Stimulated activated CD4-positive, alpha-beta T cell treated with anti-CD3 and anti-CD28 coated beads, Interleukin-12 subunit alpha, Interleukin-12 subunit beta, amount 100 ng/mL, for 48 hours (primary cell): Measurements from ENCODE around the gene NKPD1.

Experiments used
- DNase-seq, 3 donors: peaks; one replicate each; pipeline ENCODE4 v3.0.0-alpha.2; 2020; ENCODE audit warnings: low read depth in 2 of 3, low spot score in 1 of 3

The NKPD1 gene

DNA sequence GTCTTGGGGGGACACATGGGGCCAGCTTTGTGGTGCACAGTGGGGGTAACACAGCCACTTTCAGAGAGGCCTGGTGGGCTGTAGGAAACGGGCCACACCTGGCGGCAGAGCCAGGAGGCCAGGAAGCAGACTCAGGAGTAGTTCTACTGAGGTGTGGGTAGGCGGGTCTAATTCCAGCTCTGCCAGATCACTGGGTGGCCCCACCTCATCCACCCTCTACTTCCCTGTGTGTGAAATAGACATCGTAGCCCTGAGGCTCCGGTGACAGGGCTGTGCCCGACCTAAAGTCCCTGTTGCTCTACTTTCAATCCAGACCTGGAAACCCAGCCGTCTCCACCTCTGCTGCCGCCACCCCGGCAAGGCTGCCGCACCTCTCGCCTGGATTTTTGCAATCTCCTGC, 4.0 kb downstream of the NKPD1 start:
- DNase-seq, result no peak

DNA sequence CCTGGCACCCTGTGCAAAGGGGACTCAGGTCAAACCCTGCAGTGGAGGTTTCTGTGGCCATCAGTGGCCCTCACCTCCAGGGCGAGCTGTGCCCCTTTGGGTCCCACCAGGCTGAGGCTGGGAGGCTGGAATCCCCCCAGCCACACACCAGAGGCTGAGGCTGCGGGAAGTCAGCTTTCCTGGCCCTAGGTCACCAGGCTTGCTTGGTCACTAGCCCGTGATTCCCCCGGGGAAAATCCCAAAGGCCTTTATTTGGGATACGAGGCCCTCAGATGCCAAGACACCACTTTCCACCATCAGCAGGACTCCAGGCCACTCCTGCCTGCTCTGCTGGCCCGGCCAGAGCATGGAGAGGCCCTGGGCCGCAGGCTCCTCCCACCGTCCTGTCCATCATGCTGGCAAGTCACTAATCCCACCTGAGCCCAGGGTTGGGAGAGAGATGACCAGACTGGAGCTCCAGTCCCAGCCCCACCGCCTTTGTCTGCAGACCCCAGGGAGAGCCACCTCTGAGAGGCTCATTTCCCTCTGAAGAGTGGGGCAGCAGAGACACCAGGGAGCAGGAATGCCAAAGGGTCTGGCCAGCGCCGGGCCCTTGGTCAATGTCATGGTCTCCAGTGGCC, 4.7 kb downstream of the NKPD1 start:
- DNase-seq, result no peak

DNA sequence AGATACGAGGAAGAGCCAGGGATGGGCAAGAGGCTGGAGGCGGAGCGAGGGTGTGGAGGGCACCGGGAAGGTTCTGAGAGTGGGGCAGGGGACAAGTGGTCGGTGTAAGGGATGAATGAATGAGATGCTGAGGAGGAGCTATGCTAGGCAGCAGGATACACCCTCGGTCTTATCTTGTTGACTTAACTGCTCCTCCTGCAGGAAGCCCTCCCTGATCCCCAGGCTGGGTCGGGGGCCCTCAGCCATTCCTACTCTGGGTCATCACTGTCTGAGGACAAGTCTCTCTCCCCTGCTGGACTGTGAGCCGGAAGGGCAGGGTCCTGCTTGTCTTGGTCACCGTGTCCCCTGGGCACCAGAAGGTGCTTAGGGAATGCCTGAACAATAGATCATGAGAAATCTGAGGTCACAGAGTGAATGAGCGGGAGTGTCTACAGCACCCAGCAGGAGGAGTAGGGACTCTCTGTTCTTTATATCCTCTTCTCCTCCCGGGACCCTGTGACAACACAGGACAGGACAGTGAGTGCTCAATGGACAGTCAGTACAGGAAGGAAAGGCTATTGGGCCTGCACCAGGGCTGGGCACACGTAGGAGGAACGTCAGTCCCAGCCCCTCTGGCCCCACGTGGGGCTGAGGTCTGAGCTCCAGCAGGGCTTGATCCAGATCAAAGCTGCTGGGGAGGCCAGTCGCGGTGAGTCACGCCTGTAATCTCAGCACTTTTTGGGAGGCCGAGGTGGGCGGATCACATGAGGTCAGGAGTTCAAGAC, 6.5 kb downstream of the NKPD1 start:
- no peak for DNase-seq

DNA sequence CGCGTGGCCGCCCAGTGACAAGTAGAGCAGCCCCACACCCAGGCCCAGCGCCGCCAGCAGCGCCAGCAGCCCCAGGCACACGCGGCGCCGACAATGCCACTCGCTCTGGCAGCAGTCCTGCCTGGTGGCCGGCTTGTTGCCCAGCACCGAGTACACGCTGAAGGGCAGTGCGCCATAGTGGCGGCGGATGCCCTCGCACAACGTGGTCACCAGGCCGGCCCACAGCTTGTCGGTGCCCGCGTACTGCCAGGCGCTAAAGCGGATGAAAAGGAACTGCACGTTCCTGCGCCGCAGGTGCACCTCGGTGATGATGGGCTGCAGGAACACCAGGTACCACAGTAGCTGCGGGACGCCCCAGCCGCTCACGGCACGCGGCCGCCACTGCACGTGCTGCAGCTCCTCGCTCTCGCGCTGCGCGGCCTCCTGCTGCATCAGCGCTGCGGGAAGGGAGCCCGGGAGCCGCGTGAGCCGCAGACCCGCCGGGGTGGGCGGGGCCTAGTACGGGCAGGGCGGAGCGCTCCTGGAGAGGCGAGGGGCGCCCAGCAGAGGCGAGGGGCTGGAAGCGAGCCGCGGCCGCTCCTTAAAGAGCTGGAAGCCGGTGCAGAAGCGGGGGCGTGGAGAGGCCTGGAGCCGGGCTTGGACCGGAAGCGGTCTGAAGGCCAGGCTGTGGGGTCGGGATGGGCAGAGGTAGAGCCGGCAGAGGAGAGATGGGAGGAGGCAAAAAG, 7.3 kb downstream of the NKPD1 start:
- DNase-seq, result no peak

DNA sequence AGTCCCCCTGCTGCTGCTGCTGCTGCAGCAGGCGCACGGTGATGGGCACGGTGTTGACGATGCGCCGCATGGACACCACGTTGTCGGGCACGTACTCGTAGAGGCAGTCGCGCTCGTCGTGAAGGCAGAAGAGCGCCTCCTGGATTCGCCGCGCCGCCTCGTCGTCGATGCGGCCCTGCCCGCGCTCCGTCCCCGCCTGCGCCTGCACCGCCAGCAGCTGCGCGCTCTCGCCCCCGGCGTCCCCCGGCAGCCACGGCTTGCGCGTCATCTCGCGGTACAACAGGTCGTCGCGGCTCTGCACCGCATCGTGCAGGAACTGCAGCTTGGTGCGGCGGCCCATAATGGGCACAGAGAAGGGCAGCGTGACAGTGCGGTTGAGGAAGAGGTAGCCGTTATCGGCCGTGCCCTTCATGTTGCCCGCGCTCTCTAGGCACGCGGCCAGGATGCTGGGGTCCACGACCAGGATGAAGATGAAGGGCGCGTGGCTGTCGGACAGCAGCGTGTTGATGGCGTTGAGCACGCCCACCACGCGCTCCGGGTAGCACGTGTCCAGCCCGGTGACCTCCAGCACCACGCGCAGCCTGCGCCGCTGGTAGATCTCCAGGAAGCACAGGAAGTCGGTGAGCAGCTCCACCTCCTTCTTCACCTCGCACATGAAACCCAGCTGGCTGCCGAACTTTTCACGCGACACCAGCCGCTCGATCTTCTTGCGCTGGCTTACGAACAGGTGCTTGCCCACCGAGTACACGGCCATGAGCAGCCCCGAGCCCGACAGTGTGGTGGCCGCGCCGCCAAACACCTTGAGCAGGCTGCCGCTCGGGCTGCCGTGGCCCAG, 8.1 kb downstream of the NKPD1 start:
- peak in 2 of 3 donors; percentile 20 to 24 for DNase-seq

DNA sequence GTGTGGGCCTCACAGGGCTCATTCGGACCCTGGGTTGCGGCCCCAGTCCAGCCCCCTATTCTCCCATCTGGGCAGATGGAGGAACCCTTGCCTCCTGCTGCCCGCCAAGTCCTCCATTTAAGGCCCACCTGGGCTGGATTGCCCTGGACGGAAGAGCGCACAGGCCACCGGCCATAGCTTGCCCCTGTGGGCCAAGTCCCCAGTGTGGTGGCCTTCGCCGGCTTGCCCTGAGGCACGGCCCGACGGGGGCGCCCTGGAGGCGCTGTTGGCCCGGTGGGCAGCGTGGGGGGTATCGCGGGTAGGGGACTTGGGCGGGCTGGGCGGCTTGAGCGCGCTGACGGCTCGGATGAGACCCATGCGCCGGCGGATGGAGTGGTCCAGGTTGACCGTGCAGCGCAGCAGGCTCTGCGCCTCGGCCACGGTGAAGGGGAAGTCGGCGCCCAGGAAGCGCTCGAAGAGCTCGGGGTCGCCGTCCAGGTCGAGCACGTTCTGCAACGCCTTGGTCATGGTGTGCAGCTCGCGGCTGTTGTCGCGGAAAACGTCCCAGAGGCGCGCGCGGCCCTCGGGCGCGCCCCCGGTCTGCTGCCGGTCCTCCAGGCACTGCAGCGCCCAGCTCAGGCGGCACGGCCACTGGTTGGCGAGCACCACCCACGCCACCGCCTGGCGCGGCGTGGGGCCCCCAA, 8.8 kb downstream of the NKPD1 start:
- no peak for DNase-seq

DNA sequence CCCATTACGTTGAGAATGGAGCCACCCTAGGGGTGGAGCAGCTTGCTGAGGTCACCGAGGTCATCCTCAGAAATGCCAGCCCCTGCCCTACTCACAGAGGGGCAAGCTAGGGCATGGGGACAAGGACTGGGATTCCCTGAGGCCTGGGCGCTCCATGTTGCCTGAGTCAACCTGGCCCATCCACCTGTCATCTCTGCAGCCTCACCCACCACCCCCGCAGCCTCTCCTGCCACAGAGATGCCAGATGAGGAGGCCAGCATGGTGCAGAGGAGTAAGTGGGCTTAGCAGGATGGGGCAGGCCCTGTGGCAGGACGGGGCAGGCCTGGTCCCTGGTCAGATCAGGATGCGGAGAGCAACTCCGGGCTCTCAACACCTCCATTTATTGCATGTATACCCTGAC, 9.5 kb downstream of the NKPD1 start:
- DNase-seq, result no peak

DNA sequence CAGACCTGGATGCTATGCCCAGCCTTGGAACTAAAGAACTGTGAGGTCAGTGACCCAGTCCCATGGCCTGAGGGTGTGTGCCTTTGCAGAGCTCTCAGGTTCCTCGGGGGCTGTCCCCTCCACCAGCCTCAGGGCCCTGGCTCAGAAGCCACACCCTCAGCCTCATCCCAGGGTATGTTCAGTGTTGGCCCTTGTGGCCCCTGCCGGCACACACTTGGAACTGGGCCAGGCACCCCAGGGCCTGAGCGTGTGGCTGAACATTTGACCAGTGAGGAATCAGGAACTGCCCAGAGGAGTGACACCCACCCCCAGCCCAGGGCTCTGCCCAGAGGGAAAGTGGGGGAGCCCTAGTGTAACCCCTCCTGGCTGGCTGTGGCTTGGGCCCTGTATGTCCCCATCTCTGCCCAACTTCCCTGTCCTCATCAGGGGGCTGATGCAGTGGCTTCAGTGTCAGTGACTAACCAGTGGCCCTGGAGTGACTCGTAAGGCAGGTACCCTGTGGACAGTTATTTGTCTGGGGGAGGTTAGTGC, 10.0 kb downstream of the NKPD1 start:
- no peak for DNase-seq

DNA sequence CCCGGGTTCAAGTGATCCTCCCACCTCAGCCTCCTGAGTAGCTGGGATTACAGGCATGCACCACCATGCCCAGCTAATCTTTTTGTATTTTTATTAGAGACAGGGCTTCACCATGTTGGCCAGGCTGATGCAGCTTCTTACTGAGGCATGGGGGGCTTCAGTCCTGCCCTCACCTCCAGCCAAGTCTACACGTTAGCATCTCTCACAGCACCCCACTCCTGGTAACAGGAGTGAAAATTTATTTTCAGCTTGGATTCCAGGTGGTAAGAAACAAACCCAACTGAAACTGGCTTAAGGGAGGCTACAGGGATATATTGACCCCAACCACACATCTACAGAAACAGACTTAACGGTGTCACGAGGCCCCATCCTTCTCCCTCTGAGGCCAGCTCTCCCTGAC, 10.6 kb downstream of the NKPD1 start:
- DNase-seq, result no peak

DNA sequence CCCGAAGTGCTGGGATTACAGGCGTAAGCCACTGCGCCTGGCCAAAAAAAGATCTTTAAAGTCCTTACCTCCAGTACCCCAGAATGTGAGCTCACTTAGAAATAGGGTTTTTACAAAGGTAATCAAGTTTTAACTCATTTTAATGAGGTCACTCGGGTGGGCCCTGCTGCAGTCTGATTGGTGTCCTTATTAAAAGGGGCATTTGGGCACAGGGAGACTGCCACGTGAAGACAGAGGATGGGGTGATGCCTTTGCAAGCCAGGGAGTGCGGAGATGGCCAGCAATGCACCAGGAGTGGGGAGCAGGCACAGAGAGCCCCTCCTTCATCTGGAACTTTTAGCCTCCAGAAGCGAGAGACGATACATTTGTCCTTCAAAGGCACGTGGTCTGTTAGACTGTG, 11.7 kb downstream of the NKPD1 start:
- DNase-seq, result no peak

DNA sequence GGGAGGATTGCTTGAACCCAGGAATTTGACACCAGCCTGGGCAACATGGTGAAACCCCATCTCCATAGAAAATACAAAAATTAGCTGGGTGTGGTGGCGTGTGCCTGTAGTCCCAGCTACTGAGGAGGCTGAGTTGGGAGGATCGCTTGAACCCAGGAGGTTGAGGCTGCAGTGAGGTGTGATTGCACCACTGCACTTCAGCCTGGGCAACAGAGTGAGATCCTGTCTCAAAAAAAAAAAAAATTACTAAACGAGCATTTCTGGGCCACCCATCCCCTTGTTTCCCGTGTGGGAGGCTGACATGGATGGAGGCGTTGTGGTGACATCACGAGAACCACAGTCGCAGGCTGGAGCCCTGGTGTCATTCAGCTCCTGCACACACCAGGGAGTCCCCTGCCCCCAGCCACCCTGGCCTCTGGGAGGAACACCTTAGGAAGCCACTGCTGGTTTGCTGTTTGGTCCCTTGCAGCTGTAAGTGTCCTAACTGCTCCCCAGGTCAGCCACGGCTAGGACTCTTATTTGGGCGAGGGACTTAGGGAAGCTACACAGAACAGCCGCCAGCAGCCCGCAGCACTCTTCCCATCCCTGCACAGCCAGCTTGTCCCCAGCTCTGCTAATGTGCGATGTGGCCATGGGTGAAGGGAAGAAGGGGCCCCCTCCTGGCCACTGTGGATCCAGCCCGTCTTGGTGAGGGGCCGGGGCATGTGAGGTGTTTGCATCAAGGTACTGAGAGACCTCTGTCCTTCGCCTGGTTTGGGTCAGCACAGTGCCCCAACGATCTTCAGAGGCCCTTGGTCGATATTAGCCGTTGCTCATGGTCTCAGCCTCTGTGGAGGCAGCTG, 12.7 kb downstream of the NKPD1 start:
- DNase-seq, result no peak

DNA sequence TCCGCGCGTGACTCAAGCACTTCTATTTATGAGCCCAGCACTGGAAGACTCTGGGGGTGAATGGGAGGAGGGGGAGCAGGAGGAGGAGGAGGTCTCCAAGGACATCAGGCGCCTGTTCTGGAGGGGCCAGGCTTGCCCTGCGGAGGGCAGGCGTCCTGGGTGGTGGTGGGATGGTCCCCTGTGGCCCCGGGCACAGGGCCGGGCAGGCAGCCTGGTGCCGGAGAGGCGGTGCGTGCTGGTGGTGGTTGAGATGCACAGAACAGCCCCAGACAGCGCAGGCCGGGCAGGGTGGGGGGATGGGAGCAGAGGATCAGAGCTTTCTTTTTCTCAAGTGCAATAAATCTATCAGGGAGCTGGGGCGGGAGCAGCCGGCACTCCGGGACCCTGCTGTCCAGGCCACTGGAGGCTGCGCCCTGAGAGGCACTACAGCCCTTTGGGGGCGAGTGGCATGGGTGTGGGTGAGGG, 14.0 kb downstream of the NKPD1 start:
- DNase-seq, result no peak

DNA sequence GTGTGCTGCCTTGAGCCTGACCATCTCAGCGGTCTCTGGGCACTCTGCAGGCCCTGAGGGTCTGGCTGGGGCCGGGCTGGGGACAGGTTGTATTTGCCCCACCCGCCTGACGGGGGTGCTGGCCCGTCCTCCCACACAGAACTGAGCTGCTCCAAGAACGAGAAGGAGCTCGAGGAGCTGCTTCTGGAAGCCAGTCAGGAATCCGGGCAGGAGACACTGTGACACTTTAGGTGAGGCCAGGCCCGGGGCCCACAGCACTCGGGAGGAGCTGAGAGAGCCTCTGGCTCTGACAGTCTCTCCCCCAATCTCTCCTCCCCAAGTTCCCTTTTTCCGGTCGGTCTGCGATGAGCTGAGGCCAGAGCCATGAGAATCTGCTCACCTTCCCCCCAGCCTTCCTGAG, 14.5 kb downstream of the NKPD1 start:
- DNase-seq, result no peak

DNA sequence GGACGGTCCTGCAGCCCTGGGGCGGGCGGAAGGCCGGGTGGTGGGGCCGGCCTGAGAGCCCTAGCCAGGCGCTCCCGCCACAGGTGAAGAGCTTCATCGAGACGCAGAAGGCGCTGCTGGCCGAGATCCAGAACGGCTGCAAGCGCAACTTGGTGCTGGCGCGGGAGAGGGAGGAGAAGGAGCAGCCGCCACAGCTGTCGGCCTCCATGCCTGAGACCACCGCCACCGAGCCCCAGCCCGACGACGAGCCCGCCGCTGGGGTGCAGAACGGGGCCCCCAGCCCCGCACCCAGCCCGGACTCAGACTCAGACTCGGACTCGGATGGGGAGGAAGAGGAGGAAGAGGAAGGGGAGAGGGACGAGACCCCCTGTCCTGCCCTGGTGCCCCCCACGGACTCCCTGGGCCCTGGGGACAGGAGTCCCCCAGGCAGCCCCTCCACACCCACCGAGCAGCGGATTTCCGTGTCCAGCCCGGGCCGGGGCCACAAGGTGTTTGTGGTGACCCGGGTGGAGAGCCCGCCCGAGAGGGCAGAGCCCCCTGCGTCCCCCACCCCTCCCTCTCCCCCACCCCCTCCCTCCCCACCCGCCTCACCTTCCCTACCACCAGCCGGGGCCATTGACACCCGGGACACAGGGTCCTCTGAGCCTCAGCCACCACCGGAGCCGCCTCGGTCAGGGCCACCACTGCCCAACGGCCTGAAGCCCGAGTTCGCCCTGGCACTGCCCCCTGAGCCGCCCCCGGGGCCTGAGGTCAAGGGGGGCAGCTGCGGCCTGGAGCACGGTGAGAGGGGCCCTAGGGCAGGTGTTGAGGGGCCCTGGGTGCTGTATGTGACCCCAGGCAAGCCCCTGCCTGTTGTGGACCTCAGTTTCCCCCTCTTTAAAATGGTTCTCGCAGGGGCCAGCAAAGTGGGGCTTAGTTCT, 15.3 kb downstream of the NKPD1 start:
- no peak for DNase-seq

DNA sequence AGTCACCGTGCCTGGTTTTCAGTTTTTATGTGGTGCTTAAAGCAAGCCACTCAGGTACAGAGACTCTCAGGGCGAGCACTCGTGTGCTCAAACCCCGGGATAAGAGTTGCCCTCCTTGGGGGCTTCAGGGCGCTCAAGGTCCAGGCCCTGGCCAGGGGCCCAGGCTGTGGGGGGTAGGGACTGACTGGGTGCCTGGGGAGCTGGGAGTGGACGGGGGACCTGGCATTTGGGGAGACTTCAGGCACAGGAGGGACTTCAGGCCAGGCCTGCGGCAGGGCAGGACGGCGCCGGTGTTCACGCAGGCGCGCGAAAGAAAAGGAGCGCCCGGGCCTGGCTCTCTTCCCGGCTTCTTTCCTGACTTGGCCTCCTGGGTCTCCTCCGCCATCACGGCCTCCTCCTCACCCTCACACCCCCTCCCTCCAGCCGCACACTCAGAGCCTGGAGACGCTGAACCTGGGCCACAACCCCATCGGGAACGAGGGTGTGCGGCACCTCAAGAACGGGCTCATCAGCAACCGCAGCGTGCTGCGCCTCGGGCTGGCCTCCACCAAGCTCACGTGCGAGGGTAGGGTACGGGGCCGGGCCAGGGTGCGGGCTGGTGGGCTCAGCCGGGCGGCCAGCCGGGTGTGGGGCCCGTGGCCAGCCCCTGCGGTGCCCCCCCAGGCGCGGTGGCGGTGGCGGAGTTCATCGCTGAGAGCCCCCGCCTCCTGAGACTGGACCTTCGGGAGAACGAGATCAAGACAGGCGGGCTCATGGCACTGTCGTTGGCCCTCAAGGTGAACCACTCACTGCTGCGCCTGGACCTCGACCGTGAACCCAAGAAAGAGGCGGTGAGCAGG, 16.1 kb downstream of the NKPD1 start:
- DNase-seq, result no peak

DNA sequence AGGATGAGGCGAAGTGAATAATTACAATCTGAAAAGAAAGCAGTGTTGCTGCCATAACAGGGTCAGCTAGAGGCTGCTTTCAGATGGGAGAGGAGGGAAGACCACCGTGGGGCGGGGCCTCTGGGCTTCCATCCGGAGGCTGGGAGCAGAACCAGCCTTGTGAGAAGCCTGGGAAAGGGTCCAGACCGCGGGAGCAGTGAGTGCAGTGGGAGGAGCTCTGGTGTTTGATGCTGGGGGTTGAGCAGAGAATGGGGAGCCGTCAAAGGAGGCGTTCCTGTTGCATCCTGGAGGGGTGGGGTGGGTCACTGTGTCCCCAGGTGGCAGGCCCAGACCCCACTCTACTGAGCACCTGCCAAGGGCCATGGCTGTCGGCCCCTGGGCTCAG, 18.1 kb downstream of the NKPD1 start:
- DNase-seq, result no peak

DNA sequence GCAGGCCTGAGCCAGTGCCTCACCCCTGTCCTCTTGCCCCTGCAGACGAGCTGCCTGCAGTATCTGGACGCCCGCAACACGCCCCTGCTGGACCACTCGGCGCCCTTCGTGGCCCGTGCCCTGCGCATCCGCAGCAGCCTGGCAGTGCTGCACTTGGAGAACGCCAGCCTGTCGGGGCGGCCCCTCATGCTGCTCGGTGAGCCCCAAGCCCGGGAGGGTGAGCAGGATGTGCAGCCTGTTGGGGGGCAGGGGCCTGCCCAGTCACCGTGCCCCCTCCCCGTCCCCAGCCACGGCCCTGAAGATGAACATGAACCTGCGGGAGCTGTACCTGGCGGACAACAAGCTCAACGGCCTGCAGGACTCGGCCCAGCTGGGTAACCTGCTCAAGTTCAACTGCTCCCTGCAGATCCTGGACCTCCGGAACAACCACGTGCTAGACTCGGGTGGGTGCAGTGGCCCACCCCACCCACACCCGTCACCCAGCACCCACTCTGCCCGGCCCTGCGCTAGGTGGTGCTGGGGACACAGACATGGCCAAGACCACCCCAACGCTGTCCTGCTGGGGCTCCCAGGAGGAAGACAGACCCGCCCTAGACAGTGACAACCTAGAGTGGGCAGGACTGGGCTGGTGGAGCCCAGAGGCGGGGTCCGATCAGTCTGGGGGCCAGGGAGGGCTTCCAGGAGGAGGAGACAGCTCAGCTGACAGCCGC, 18.6 kb downstream of the NKPD1 start:
- DNase-seq, result no peak
